CD14-positive monocyte (primary cell): Measurements from ENCODE around the gene TSPOAP1. TPM values are rescaled to one million over a fixed set of nuclear protein-coding genes. Genes with fewer than 3 reads are reported as not detected.
A peak's percentile ranks its signal among the peaks of the same experiment; 100 is the strongest.

Experiments
- DNase-seq, 3 donors: peaks; one replicate each; pipeline ENCODE4 v3.0.0-alpha.2; 2011 to 2022
- H2AFZ ChIP-seq: 2 replicates; pipeline ENCODE4 v1.6.0; 2012; ENCODE audit warnings: mild to moderate bottlenecking, low read depth, low read length, inconsistent platforms; ENCODE audit not compliant: insufficient read depth, poor library complexity, severe bottlenecking
- H3K27ac ChIP-seq, 2 donors: 1 replicate in 1 of 2; 2 replicates in 1 of 2; pipeline ENCODE4 v1.5.1; 2012 to 2013; ENCODE audit warnings: low read length in 2 of 2, control low read depth in 1 of 2, inconsistent platforms in 1 of 2, low read depth in 1 of 2, mild to moderate bottlenecking in 1 of 2
- H3K27me3 ChIP-seq, 2 donors: one replicate each; pipeline versions ENCODE4 v1.6.0 to v1.6.1; 2011 to 2013; ENCODE audit warnings: low read length in 2 of 2; ENCODE audit not compliant: control insufficient read depth in 2 of 2, insufficient read depth in 2 of 2
- H3K36me3 ChIP-seq, 2 donors: replicated peaks in 1 of 2; 1 replicate in 1 of 2; 2 replicates in 1 of 2; pipeline versions ENCODE4 v1.5.1 to v1.6.1; 2012 to 2013; ENCODE audit warnings: low read length in 2 of 2, control low read depth in 1 of 2, inconsistent platforms in 1 of 2, mild to moderate bottlenecking in 1 of 2; ENCODE audit not compliant: insufficient read depth in 2 of 2, control insufficient read depth in 1 of 2
- H3K4me1 ChIP-seq, 2 donors: 1 replicate in 1 of 2; 2 replicates in 1 of 2; pipeline versions ENCODE4 v1.5.1 to v1.6.1; 2012 to 2013; ENCODE audit warnings: low read length in 2 of 2, control low read depth in 1 of 2, inconsistent platforms in 1 of 2, mild to moderate bottlenecking in 1 of 2, moderate library complexity in 1 of 2; ENCODE audit not compliant: insufficient read depth in 2 of 2, control insufficient read depth in 1 of 2
- H3K4me2 ChIP-seq: replicated peaks from 2 replicates; pipeline ENCODE3; 2012; ENCODE audit warnings: low read length, moderate library complexity, mild to moderate bottlenecking; ENCODE audit not compliant: poor library complexity, severe bottlenecking; ENCODE audit errors: extremely low read depth
- H3K4me3 ChIP-seq, 3 experiments: fragments of 200-600 bp in 1 of 3; sonication (generic) in 1 of 3; replicated peaks in 1 of 3; 1 replicate in 2 of 3; 2 replicates in 1 of 3; pipeline ENCODE4 v1.5.1; 2011 to 2013; ENCODE audit warnings: low read length in 3 of 3, mild to moderate bottlenecking in 3 of 3, control low read depth in 2 of 3, low read depth in 2 of 3, inconsistent platforms in 1 of 3, moderate library complexity in 1 of 3
- H3K79me2 ChIP-seq: 2 replicates; pipeline ENCODE4 v1.6.0; 2012; ENCODE audit warnings: mild to moderate bottlenecking, control low read depth, inconsistent platforms, low read length, moderate library complexity; ENCODE audit not compliant: insufficient read depth
- H3K9ac ChIP-seq: 2 replicates; pipeline ENCODE4 v1.6.0; 2017; ENCODE audit warnings: low read length, mild to moderate bottlenecking; ENCODE audit not compliant: insufficient read depth, poor library complexity, severe bottlenecking
- H3K9me3 ChIP-seq, 2 donors: replicated peaks in 1 of 2; 1 replicate in 1 of 2; 2 replicates in 1 of 2; pipeline versions ENCODE4 v1.5.1 to v1.6.1; 2012 to 2013; ENCODE audit warnings: low read length in 2 of 2, control low read depth in 1 of 2; ENCODE audit not compliant: control insufficient read depth in 1 of 2, insufficient read depth in 1 of 2
- H4K20me1 ChIP-seq: 2 replicates; pipeline ENCODE4 v1.6.0; 2012; ENCODE audit warnings: mild to moderate bottlenecking, low read length, control low read depth, moderate library complexity; ENCODE audit not compliant: insufficient read depth
- H3K27ac Mint-ChIP-seq, 7 donors: one replicate each; pipeline ENCODE4 v1.8.0; 2020; ENCODE audit warnings: mild to moderate bottlenecking in 7 of 7, mixed read lengths in 7 of 7, moderate library complexity in 6 of 7, inconsistent platforms in 2 of 7
- H3K27me3 Mint-ChIP-seq, 3 donors: one replicate each; pipeline ENCODE4 v1.8.0; 2021 to 2022; ENCODE audit warnings: low read depth in 3 of 3, mild to moderate bottlenecking in 3 of 3, mixed read lengths in 3 of 3, moderate library complexity in 3 of 3, inconsistent platforms in 1 of 3
- H3K36me3 Mint-ChIP-seq, 2 donors: one replicate each; pipeline ENCODE4 v1.8.0; 2020; ENCODE audit warnings: mixed read lengths in 2 of 2, inconsistent platforms in 1 of 2, mild to moderate bottlenecking in 1 of 2
- H3K4me1 Mint-ChIP-seq: one replicate; pipeline ENCODE4 v1.8.0; 2020; ENCODE audit warnings: mild to moderate bottlenecking, mixed read lengths
- H3K4me3 Mint-ChIP-seq, 2 donors: one replicate each; pipeline ENCODE4 v1.8.0; 2020; ENCODE audit warnings: mild to moderate bottlenecking in 2 of 2, mixed read lengths in 2 of 2, moderate library complexity in 1 of 2
- H3K9me3 Mint-ChIP-seq, 7 donors: one replicate each; pipeline ENCODE4 v1.8.0; 2020 to 2022; ENCODE audit warnings: mixed read lengths in 7 of 7, mild to moderate bottlenecking in 6 of 7, moderate library complexity in 6 of 7, inconsistent platforms in 2 of 7
- CTCF ChIP-seq: fragments of 200-600 bp; IDR thresholded peaks from one replicate; pipeline ENCODE4 v1.8.0; 2022; ENCODE audit warnings: antibody characterized with exemption, mild to moderate bottlenecking
- WGBS: methylation state at CpG from one replicate; pipeline ENCODE4 v1.1.5; 2013; ENCODE audit warnings: missing lambda C conversion rate; ENCODE audit not compliant: insufficient coverage; 5-methylcytosine and 5-hydroxymethylcytosine counted together
- intact Hi-C, 2 donors: fragments of 100-400 bp; cut with micrococcal nuclease; formaldehyde crosslinking; loops; one replicate each; pipeline versions ENCODE4 v1.15.0 to v1.15.1; 2023
- polyA plus RNA-seq, 3 donors: library from polyadenylated mRNA; depleted of rRNA in 1 of 3; unstranded in 2 of 3; stranded (reverse) in 1 of 3; fragments of 300-500 nt in 2 of 3; fragments of >200 nt in 1 of 3; fragmentation: Illumina TruSeq in 2 of 3; gene quantifications; 1 replicate in 2 of 3; 2 replicates in 1 of 3; pipeline ENCODE4 v1.2.3, GENCODE V29; 2012 to 2021

TSPOAP1 gene
- polyA plus RNA-seq, 3 donors, result 0.10 to 14.0 (median 0.18) TPM

GRCh38 chr17:58272367-58273280, 56.0 kb downstream of the TSPOAP1 start:
- H3K4me3 Mint-ChIP-seq, result peak overlapping the region in 1 of 2 donors; percentile 53
- no peak overlapping the region for H3K9ac ChIP-seq
- intact Hi-C loops, result no loop called here
- no peaks in the 10 kb centered on the region for H3K36me3 ChIP-seq
- H3K9me3 ChIP-seq, result no peaks in the 10 kb centered on the region
- H4K20me1 ChIP-seq, result no peaks in the 10 kb centered on the region
- peaks cover 0 to 4% (median 3%) of the 10 kb centered on the region in 3 donors for H3K27me3 Mint-ChIP-seq
- H3K9me3 Mint-ChIP-seq, result peaks cover 0 to 2% (median 0%) of the 10 kb centered on the region in 7 donors
- peak overlapping the region in 5 of 7 donors; percentile 32 to 72 (median 36) for H3K27ac Mint-ChIP-seq
- no peak for TF ChIP-seq CTCF
- WGBS, result 41% methylated on average over 9 of the region's 12 CpGs
- peaks cover 69 to 80% of the 10 kb centered on the region in 2 donors for H3K4me1 ChIP-seq
- peak overlapping the region; percentile 54 for H2AFZ ChIP-seq
- H3K27me3 ChIP-seq, result no peaks in the 10 kb centered on the region
- H3K4me2 ChIP-seq, result no peak overlapping the region
- H3K79me2 ChIP-seq, result peaks cover 83% of the 10 kb centered on the region
- H3K27ac ChIP-seq, result peak overlapping the region in 1 of 2 donors; percentile 62
- peaks cover 23 to 25% of the 10 kb centered on the region in 2 donors for H3K36me3 Mint-ChIP-seq
- H3K4me1 Mint-ChIP-seq, result peaks cover 86% of the 10 kb centered on the region
- no peak for DNase-seq
- H3K4me3 ChIP-seq, result peak overlapping the region in 1 of 3 experiments; percentile 25

GRCh38 chr17:58271216-58271931, 57.2 kb downstream of the TSPOAP1 start:
- intact Hi-C loops, result no loop called here
- Mint-ChIP-seq H3K27me3 (peaks cover 1 to 7% (median 3%) of the 10 kb centered on the region in 3 donors), H3K4me3 (no peak overlapping the region), H3K36me3 (peaks cover 25 to 29% of the 10 kb centered on the region in 2 donors), H3K4me1 (peaks cover 83% of the 10 kb centered on the region), H3K27ac (peak overlapping the region in 1 of 7 donors; percentile 46), H3K9me3 (peaks cover 0 to 2% (median 0%) of the 10 kb centered on the region in 7 donors)
- Histone ChIP-seq H3K36me3 (no peaks in the 10 kb centered on the region), H3K9me3 (no peaks in the 10 kb centered on the region), H3K27me3 (no peaks in the 10 kb centered on the region), H3K4me1 (peaks cover 58 to 67% of the 10 kb centered on the region in 2 donors), H3K4me2 (no peak overlapping the region), H2AFZ (no peak overlapping the region), H3K27ac (no peak overlapping the region), H3K4me3 (no peak overlapping the region), H4K20me1 (no peaks in the 10 kb centered on the region), H3K79me2 (peaks cover 71% of the 10 kb centered on the region), H3K9ac (no peak overlapping the region)
- 45% methylated on average over 17 of the region's 21 CpGs for WGBS
- no peak for DNase-seq
- no peak for TF ChIP-seq CTCF
